ENCODE measurements around the gene DBNDD1.

DNA sequence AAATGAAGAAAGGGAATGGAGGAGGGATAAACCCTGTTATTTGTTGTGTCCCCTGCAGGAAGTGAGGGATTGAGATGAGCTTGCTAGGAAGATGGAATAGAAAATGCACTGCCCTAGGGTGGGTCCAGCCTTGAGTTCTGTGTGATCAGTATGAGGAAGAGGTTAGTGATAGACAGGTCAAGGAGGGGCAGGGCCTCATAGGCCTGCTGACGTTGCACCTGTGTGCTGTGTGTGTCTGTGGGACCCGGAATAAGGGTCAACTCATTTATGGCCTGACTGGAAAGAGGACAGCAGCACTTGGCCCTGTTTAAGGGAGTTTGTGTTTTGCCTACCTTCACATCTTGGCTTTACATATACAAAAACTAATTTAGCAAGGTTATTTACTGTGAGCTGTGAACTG lies 44.4 kb downstream of the DBNDD1 start:
- TF ChIP-seq, protein P1, sequence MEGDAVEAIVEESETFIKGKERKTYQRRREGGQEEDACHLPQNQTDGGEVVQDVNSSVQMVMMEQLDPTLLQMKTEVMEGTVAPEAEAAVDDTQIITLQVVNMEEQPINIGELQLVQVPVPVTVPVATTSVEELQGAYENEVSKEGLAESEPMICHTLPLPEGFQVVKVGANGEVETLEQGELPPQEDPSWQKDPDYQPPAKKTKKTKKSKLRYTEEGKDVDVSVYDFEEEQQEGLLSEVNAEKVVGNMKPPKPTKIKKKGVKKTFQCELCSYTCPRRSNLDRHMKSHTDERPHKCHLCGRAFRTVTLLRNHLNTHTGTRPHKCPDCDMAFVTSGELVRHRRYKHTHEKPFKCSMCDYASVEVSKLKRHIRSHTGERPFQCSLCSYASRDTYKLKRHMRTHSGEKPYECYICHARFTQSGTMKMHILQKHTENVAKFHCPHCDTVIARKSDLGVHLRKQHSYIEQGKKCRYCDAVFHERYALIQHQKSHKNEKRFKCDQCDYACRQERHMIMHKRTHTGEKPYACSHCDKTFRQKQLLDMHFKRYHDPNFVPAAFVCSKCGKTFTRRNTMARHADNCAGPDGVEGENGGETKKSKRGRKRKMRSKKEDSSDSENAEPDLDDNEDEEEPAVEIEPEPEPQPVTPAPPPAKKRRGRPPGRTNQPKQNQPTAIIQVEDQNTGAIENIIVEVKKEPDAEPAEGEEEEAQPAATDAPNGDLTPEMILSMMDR (IDR thresholded peaks at IDR 0.05): no peak
- no peak for TF ChIP-seq POLR2A (IDR thresholded peaks at IDR 0.05)
